ENCODE data around the gene TAMALIN.

The TAMALIN gene

GRCh38 chr12:51974646-51975045, 32.1 kb upstream of the TAMALIN start:
- Histone ChIP-seq H3K27me3 (ENCODE audit: low read length) (no peaks in the 10 kb centered on the region), H3K9ac (ENCODE audit: low read length) (no peak overlapping the region), H4K20me1 (ENCODE audit: low read depth, low read length) (no peaks in the 10 kb centered on the region; the same call in 1 of the 2 replicates), H3K4me2 (ENCODE audit: low read depth, low read length, poor library complexity, severe bottlenecking) (no peak overlapping the region), H3K79me2 (ENCODE audit: insufficient read depth, low read length) (no peaks in the 10 kb centered on the region), H2AFZ (ENCODE audit: low read depth, low read length, severe bottlenecking) (no peak overlapping the region), H3F3A (ENCODE audit: insufficient read depth) (no peaks in the 10 kb centered on the region), H3K27ac (ENCODE audit: low read depth, low read length) (no peak overlapping the region), H3K4me3 (ENCODE audit: insufficient read depth, low read length, poor library complexity, severe bottlenecking) (no peak overlapping the region), H3K9me2 (replicated peaks; ENCODE audit: insufficient read depth, low read length) (no peaks in the 10 kb centered on the region), H3K9me3 (ENCODE audit: insufficient read depth, low read length) (no peaks in the 10 kb centered on the region), H3K36me3 (ENCODE audit: low read length) (no peaks in the 10 kb centered on the region)
- TF ChIP-seq CTCF (IDR thresholded peaks at IDR 0.05; ENCODE audit: insufficient read depth, low read length, poor library complexity, severe bottlenecking) (no peak), EZH2phosphoT487 (conservative IDR thresholded peaks at IDR 0.05; ENCODE audit: low read length) (no peak)

DNA sequence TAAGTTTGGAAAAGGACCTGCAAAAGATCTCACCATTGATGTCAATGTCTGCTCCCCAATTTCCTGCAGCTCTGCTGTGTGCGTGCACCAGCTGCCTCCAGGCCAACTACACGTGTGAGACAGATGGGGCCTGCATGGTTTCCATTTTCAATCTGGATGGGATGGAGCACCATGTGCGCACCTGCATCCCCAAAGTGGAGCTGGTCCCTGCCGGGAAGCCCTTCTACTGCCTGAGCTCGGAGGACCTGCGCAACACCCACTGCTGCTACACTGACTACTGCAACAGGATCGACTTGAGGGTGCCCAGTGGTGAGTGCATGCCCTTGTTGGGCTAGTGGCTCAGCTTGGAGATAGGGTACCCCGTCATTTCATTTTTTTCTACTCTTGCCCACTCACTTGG, 31.6 kb upstream of the TAMALIN start:
- no peaks in the 10 kb centered on the region for H3K9me3 ChIP-seq (ENCODE audit: insufficient read depth, low read length)
- H3K4me2 ChIP-seq (ENCODE audit: low read depth, low read length, poor library complexity, severe bottlenecking) = no peak overlapping the region
- H3K9ac ChIP-seq (ENCODE audit: low read length) = no peak overlapping the region
- H3K79me2 ChIP-seq (ENCODE audit: insufficient read depth, low read length) = no peaks in the 10 kb centered on the region
- H3K4me3 ChIP-seq (ENCODE audit: insufficient read depth, low read length, poor library complexity, severe bottlenecking) = no peak overlapping the region
- H3F3A ChIP-seq (ENCODE audit: insufficient read depth) = no peaks in the 10 kb centered on the region
- no peaks in the 10 kb centered on the region; the same call in 1 of the 2 replicates for H4K20me1 ChIP-seq (ENCODE audit: low read depth, low read length)
- H3K9me2 ChIP-seq (replicated peaks; ENCODE audit: insufficient read depth, low read length) = no peaks in the 10 kb centered on the region
- no peak overlapping the region for H3K27ac ChIP-seq (ENCODE audit: low read depth, low read length)
- H3K27me3 ChIP-seq (ENCODE audit: low read length) = no peaks in the 10 kb centered on the region
- no peaks in the 10 kb centered on the region for H3K36me3 ChIP-seq (ENCODE audit: low read length)
- no peak overlapping the region for H2AFZ ChIP-seq (ENCODE audit: low read depth, low read length, severe bottlenecking)
- TF ChIP-seq CTCF (IDR thresholded peaks at IDR 0.05; ENCODE audit: insufficient read depth, low read length, poor library complexity, severe bottlenecking) = no peak
- TF ChIP-seq EZH2phosphoT487 (conservative IDR thresholded peaks at IDR 0.05; ENCODE audit: low read length) = no peak

GRCh38 chr12:51976376-51977160, 30.2 kb upstream of the TAMALIN start:
- Histone ChIP-seq H3K4me3 (ENCODE audit: insufficient read depth, low read length, poor library complexity, severe bottlenecking) (no peak overlapping the region), H3K27ac (ENCODE audit: low read depth, low read length) (no peak overlapping the region), H4K20me1 (ENCODE audit: low read depth, low read length) (no peaks in the 10 kb centered on the region), H3K4me2 (ENCODE audit: low read depth, low read length, poor library complexity, severe bottlenecking) (no peak overlapping the region), H3K9me3 (ENCODE audit: insufficient read depth, low read length) (no peaks in the 10 kb centered on the region), H2AFZ (ENCODE audit: low read depth, low read length, severe bottlenecking) (no peak overlapping the region), H3K9me2 (replicated peaks; ENCODE audit: insufficient read depth, low read length) (no peaks in the 10 kb centered on the region), H3K9ac (ENCODE audit: low read length) (no peak overlapping the region), H3K36me3 (ENCODE audit: low read length) (no peaks in the 10 kb centered on the region), H3K79me2 (ENCODE audit: insufficient read depth, low read length) (no peaks in the 10 kb centered on the region), H3F3A (ENCODE audit: insufficient read depth) (no peaks in the 10 kb centered on the region), H3K27me3 (ENCODE audit: low read length) (no peaks in the 10 kb centered on the region)
- no peak for TF ChIP-seq CTCF (IDR thresholded peaks at IDR 0.05; ENCODE audit: insufficient read depth, low read length, poor library complexity, severe bottlenecking)
- no peak for TF ChIP-seq EZH2phosphoT487 (conservative IDR thresholded peaks at IDR 0.05; ENCODE audit: low read length)
